GM12878 (cell line): ENCODE results near the gene INTS6L.
A peak's percentile ranks its signal among the peaks of the same experiment; 100 is the strongest.

ENCODE experiments used
- BCL3 ChIP-seq: IDR thresholded peaks from 2 replicates; pipeline ENCODE4 v1.6.1; 2011; ENCODE audit warnings: borderline replicate concordance, low read depth, mild to moderate bottlenecking, moderate library complexity, low read length; ENCODE audit not compliant: insufficient read depth, poor library complexity, severe bottlenecking
- CHD2 ChIP-seq: IDR thresholded peaks from 2 replicates; pipeline ENCODE4 v1.6.1; 2011; ENCODE audit warnings: low read depth, low read length, improper control_type of control experiment, borderline replicate concordance
- CTCF ChIP-seq, 3 experiments: IDR thresholded peaks in 2 of 3; conservative IDR thresholded peaks in 1 of 3; 2 replicates each; pipeline ENCODE4 v1.5.1; 2011; ENCODE audit warnings: low read depth in 3 of 3, low read length in 3 of 3, mild to moderate bottlenecking in 3 of 3, control low read depth in 2 of 3, moderate library complexity in 2 of 3, inconsistent platforms in 1 of 3, mixed read lengths in 1 of 3; ENCODE audit not compliant: control insufficient read depth in 2 of 3, insufficient read depth in 1 of 3; ENCODE audit errors: extremely low read depth in 1 of 3
- E2F4 ChIP-seq: IDR thresholded peaks from 2 replicates; pipeline ENCODE4 v1.6.1; 2012; ENCODE audit warnings: low read depth, low read length, improper control_type of control experiment
- KDM1A ChIP-seq: fragments of 200-600 bp; sonication (generic); IDR thresholded peaks from 2 replicates; pipeline ENCODE4 v1.6.1; 2016; ENCODE audit warnings: borderline replicate concordance
- NFIC ChIP-seq: IDR thresholded peaks from 2 replicates; pipeline ENCODE4 v1.6.1; 2012; ENCODE audit warnings: low read depth, mild to moderate bottlenecking, inconsistent platforms, low read length, moderate library complexity
- POLR2AphosphoS5 ChIP-seq: IDR thresholded peaks from 2 replicates; pipeline ENCODE4 v1.6.1; 2011; ENCODE audit warnings: mild to moderate bottlenecking, low read length, inconsistent platforms
- RAD21 ChIP-seq: IDR thresholded peaks from 2 replicates; pipeline ENCODE4 v1.6.1; 2011; ENCODE audit warnings: mild to moderate bottlenecking, low read depth, low read length, moderate library complexity; ENCODE audit not compliant: insufficient read depth
- REST ChIP-seq: IDR thresholded peaks from 2 replicates; pipeline ENCODE4 v1.6.1; 2012; ENCODE audit warnings: mild to moderate bottlenecking, low read depth, low read length
- ZNF622 ChIP-seq: fragments of 450-650 bp; IDR thresholded peaks from 2 replicates; pipeline ENCODE4 v1.6.1; 2017; ENCODE audit warnings: mild to moderate bottlenecking, inconsistent platforms

GRCh38 chrX:135484641-135485289, 35.7 kb upstream of the INTS6L start:
- TF ChIP-seq KDM1A (no peak), NFIC (no peak), E2F4 (no peak), CHD2 (no peak), RAD21 (peak; percentile 86), BCL3 (no peak), POLR2AphosphoS5 (no peak), ZNF622 (no peak), CTCF (IDR thresholded peaks at IDR 0.05 in 2 of 3, conservative IDR thresholded peaks at IDR 0.05 in 1 of 3; ENCODE audit: control insufficient read depth in 2 of 3, extremely low read depth in 1 of 3, insufficient read depth in 1 of 3, low read depth in 3 of 3, low read length in 3 of 3) (peak; percentile 49 to 69 (median 59); a peak in 5 of 6 replicates), REST (no peak)
